ENCODE measurements around the gene LAMC1.

DNA sequence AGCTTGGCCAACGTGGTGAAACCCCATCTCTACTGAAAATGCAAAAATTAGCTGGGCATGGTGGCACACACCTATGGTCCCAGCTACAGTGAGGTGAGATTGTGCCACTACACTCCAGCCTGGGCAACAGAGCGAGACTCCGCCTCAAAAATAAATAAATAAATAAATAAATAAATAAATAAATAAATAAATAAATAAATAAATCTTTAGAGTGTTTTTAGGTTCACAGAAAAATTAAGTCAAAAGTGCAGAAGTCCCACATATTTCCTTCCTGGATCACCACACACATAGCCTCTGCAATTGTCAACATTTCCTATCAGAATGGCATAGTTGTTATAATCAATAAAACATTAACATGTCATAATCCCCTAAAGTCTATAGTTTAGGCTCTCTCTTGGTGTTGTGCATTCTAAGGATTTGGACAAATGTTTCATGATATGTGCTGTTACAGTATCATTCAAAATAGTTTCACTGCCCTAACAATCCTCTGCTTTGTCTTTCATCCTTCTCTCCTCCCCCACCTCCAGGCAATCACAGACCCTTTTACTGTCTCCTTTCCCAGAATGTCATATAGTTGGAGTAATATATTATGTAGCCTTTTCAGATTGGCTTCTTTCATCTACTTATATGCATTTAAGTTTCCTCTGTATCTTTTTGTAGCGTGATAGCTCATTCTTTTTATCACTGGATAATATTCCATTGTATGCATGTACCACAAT lies 58.3 kb downstream of the LAMC1 start:
- TF ChIP-seq, protein P1, sequence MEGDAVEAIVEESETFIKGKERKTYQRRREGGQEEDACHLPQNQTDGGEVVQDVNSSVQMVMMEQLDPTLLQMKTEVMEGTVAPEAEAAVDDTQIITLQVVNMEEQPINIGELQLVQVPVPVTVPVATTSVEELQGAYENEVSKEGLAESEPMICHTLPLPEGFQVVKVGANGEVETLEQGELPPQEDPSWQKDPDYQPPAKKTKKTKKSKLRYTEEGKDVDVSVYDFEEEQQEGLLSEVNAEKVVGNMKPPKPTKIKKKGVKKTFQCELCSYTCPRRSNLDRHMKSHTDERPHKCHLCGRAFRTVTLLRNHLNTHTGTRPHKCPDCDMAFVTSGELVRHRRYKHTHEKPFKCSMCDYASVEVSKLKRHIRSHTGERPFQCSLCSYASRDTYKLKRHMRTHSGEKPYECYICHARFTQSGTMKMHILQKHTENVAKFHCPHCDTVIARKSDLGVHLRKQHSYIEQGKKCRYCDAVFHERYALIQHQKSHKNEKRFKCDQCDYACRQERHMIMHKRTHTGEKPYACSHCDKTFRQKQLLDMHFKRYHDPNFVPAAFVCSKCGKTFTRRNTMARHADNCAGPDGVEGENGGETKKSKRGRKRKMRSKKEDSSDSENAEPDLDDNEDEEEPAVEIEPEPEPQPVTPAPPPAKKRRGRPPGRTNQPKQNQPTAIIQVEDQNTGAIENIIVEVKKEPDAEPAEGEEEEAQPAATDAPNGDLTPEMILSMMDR (IDR thresholded peaks at IDR 0.05; ENCODE audit: insufficient read depth, low read length, poor library complexity, severe bottlenecking) = no peak
- TF ChIP-seq EZH2phosphoT487 (conservative IDR thresholded peaks at IDR 0.05; ENCODE audit: low read length) = no peak
